GM12801 (cell line): ENCODE results near the gene BAZ2B.

Experiments
- TF ChIP-seq, protein P1 (sequence below): IDR thresholded peaks from one replicate; pipeline ENCODE4 v1.5.1; 2011; ENCODE audit warnings: control low read depth; ENCODE audit not compliant: insufficient read length; ENCODE audit errors: extremely low read depth

BAZ2B gene

DNA sequence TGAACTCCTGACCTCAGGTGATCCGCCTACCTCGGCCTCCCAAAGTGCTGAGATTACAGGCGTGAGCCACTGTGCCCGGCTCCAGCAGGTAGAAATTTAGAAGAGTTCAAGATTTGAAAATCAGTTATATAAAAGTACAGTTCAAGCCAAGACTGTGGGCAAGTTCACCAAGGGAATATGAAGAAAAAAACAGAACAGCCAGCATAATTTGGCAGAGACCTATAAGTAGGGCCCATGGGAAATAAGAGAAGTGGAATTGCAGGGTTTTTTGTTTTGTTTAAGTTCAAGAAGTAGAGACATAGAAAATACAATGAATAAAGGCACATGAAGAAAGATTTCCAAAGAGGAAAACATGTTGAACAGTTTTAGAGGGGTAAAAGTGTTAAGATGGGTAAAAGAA, 57.9 kb downstream of the BAZ2B start:
- TF ChIP-seq, protein P1, sequence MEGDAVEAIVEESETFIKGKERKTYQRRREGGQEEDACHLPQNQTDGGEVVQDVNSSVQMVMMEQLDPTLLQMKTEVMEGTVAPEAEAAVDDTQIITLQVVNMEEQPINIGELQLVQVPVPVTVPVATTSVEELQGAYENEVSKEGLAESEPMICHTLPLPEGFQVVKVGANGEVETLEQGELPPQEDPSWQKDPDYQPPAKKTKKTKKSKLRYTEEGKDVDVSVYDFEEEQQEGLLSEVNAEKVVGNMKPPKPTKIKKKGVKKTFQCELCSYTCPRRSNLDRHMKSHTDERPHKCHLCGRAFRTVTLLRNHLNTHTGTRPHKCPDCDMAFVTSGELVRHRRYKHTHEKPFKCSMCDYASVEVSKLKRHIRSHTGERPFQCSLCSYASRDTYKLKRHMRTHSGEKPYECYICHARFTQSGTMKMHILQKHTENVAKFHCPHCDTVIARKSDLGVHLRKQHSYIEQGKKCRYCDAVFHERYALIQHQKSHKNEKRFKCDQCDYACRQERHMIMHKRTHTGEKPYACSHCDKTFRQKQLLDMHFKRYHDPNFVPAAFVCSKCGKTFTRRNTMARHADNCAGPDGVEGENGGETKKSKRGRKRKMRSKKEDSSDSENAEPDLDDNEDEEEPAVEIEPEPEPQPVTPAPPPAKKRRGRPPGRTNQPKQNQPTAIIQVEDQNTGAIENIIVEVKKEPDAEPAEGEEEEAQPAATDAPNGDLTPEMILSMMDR = no peak

DNA sequence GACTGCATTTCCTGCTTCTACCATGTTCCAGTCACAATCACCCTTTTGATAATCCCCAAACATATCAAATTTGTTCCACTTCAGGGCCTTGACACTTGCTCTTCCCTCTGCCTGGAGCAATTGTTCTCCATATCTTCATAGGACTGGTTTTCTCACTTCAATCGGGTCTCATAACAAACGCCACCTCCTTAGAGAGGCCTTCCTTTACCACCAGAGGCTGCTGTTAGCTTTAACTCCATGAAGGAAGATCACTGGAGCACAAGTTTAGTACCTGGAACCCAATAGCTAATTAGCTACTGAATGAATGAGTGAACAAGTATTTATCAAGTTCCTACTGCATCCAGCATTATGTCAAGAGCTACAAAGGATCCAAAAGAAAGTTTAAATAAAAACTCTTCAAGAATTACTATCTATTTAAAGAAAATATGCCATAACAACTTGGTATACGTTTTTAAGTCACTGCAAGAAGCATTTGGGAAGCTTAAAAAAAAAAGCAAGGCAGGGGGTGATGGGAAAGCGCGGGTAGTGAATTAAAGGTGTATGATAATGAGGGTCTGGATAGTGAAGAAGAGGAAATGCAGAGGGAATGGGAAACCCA, 58.8 kb downstream of the BAZ2B start:
- TF ChIP-seq, protein P1 = no peak

DNA sequence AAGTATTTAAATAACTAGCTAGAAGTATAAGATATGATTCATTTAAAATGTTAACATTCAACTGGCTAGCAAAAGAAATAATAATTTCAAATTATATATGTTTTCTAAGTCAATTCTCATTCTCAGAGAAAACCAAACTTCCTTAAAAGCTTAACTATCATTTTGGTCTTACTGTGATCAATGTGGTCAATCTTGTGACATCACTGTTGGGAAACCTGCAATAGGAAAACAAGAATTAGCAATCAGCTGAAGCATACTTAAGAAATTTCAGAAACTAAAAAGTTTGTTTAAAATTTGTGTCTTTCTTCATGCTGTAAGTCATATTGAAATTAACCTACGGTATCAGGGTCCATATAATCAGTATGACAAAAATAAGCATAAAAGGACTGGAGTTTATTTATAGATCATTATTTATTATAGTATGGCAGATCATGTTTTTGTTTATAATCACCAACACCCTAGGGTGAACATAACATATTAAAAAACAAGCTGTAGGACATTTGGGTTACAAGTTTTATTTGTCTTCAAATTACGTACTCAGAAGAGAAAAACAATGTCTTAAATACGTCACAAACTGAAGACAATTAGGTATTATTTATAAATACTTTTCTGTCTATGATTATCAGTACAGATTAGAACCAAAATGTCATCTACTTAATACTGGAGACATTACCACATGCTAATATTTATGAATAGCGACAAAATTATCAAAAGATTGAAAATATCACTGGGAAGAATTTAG, 60.5 kb downstream of the BAZ2B start:
- TF ChIP-seq, protein P1 = no peak

DNA sequence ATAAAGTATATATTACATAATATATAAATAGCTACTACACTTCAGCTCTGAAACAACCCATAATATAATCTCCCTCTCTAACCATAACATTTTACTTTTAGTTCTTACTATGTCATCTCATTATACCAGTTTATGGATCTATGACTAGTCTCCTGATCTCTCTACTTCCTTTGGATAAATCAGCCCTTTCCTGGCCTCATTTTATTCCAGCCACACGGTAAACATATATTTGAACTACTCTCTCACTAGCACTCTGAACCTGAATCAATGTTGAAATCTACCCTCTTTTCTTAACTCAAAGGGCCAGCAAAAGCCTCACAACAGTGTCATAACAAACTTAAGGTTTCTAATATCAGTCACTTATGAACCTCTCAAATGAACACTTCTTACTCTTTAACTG, 62.6 kb downstream of the BAZ2B start:
- TF ChIP-seq, protein P1 = no peak

DNA sequence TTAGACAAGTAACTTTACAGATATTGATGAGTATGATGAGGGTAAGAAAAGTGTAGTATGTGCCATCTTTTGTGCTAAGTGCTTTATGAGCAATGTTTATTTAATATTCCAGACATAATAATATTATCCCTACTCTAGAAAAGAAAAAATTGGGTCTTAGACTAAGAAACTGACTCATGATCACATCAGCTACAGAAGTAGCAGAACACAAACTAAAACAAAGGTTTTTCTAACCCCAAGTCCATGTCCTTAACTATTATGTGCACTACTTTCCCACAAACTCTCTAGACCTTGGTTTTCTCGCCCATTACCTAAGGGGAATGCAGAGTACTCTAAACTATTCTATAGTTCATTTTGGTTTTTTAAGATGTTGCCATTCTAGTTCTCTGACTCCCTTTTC, 64.5 kb downstream of the BAZ2B start:
- TF ChIP-seq, protein P1 = no peak

DNA sequence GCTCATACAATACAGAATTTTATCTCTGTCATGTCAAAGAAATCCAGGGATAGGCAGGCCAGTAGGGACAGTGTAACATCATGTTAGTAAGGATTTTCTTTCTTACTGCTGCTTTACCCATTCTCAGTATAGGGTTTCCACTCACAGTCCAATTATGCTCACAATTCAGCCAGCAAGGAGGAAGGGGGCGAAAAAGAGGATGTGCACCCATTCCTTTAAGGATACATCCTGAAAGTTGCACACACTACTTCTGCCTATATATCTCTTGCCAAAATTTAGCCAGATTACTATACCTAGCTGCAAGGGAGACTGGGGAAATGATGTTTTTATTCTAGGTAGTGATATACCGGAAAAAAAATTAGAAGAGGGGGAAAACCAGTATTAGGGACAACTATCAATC, 66.1 kb downstream of the BAZ2B start:
- TF ChIP-seq, protein P1 = no peak

DNA sequence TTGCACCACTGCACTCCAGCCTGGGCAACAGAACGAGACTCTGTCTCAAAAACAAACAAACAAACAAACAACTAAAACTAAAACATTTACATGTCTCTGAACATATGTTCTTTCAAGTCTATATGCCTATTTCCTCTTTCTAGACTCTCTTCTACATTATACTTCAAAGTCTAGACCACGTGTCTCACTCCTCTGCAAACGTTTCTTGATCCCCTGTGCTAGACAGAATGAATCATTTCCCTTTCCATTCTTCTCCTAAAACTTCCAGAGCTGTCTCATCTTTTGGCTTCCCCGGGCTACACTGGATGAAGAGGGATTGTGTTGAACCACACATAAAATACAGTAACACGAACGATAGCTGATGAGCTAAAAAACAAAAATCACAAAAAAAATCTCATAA, 67.1 kb downstream of the BAZ2B start:
- TF ChIP-seq, protein P1 = no peak
